Placental pericyte (primary cell): ENCODE data around the gene SPSB3. TPM values are rescaled to one million over a fixed set of nuclear protein-coding genes. Genes with fewer than 3 reads are reported as not detected.

Experiments used
- small RNA-seq: library from RNA; depleted of rRNA; stranded (forward); fragments of <200 nt; gene quantifications from one replicate; pipeline ENCODE3, GENCODE V24; 2012; ENCODE audit warnings: low replicate concordance
- total RNA-seq: library from RNA; depleted of rRNA; stranded (reverse); fragments of >200 nt; gene quantifications from 2 replicates; pipeline ENCODE4 v1.2.3, GENCODE V29; 2012

Gene SPSB3
- 32.2 and 38.1 TPM in 2 replicates for total RNA-seq

GRCh38 chr16:1782408-1783264 lies at the start of gene SPSB3, which contains the start of gene NUBP2:
Gene SPSB3 (minus strand): TSS chr16:1782571. CDS start chr16:1781483, 1,088 bp downstream.
Gene NUBP2 (plus strand): TSS chr16:1782960. CDS start chr16:1783021, 61 bp downstream.

GRCh38 chr16:1826691-1827573 lies 44.6 kb upstream of the SPSB3 start, which contains the start of the genes FAHD1 and HAGH:
Gene FAHD1 (plus strand): TSS chr16:1827206. CDS start chr16:1827239, 33 bp downstream.
Gene HAGH (minus strand): TSS chr16:1826825. CDS start chr16:1826787, 38 bp downstream.

GRCh38 chr16:1793578-1794220 lies 11.3 kb upstream of the SPSB3 start, which contains the start of gene IGFALS:
Gene IGFALS (minus strand): TSS chr16:1793705. CDS start chr16:1793652, 53 bp downstream.

GRCh38 chr16:1772908-1773702 lies 9.3 kb downstream of the SPSB3 start, which contains the start of gene MRPS34:
Gene MRPS34 (minus strand): TSS chr16:1773134. CDS start chr16:1773119, 15 bp downstream.

GRCh38 chr16:1772362-1772907 lies 9.9 kb downstream of the SPSB3 start, which contains the start of gene EME2:
Gene EME2 (plus strand): TSS chr16:1772810. CDS start chr16:1773228, 418 bp downstream.

GRCh38 chr16:1771188-1771863 lies 11.0 kb downstream of the SPSB3 start, which contains the start of gene NME3:
Gene NME3 (minus strand): TSS chr16:1771543. CDS start chr16:1771534, 9 bp downstream.

Small RNA genes within 50 kb of the gene (small RNA-seq; reads per million reads assigned to genes)
- 0.55 reads per million, percentile 22 among the genes with 10 or more reads in this experiment for gene MIR3177

Other genes with a start within 250 kb of the SPSB3 start
- 9.6 and 39.7 TPM in 2 replicates for gene TMEM204, start 248.9 kb downstream of the SPSB3 start, total RNA-seq
- 22.8 and 25.2 TPM in 2 replicates for gene IFT140, start 170.5 kb downstream of the SPSB3 start, total RNA-seq
- 9.8 and 16.0 TPM in 2 replicates for gene CRAMP1, start 170.2 kb downstream of the SPSB3 start, total RNA-seq
- gene JPT2, start 104.3 kb downstream of the SPSB3 start, total RNA-seq = 25.6 and 84.6 TPM in 2 replicates
- 38.7 and 65.4 TPM in 2 replicates for gene MAPK8IP3, start 76.4 kb downstream of the SPSB3 start, total RNA-seq
- gene NME3, start 11.0 kb downstream of the SPSB3 start, total RNA-seq = 24.5 and 42.1 TPM in 2 replicates
- 10.3 and 14.5 TPM in 2 replicates for gene EME2, start 9.8 kb downstream of the SPSB3 start, total RNA-seq
- gene MRPS34, start 9.4 kb downstream of the SPSB3 start, total RNA-seq = 57.6 and 82.5 TPM in 2 replicates
- 78.1 and 96.1 TPM in 2 replicates for gene NUBP2, start 389 bp upstream of the SPSB3 start, total RNA-seq
- under 0.01 TPM in 2 replicates for gene IGFALS, start 11.1 kb upstream of the SPSB3 start, total RNA-seq
- 28.1 and 56.2 TPM in 2 replicates for gene HAGH, start 44.3 kb upstream of the SPSB3 start, total RNA-seq
- 66.3 and 77.3 TPM in 2 replicates for gene FAHD1, start 44.6 kb upstream of the SPSB3 start, total RNA-seq
- not detected in 2 replicates for gene MEIOB, start 89.6 kb upstream of the SPSB3 start, total RNA-seq
- gene HS3ST6, start 135.8 kb upstream of the SPSB3 start, total RNA-seq = not detected in 2 replicates
- gene MSRB1, start 160.6 kb upstream of the SPSB3 start, total RNA-seq = 13.3 and 15.3 TPM in 2 replicates
- gene RPL3L, start 172.1 kb upstream of the SPSB3 start, total RNA-seq = not detected in 2 replicates
- 103 and 191 TPM in 2 replicates for gene NDUFB10, start 177.0 kb upstream of the SPSB3 start, total RNA-seq
- gene RPS2, start 182.3 kb upstream of the SPSB3 start, total RNA-seq = 1,155 and 3,788 TPM in 2 replicates
- gene RNF151, start 184.3 kb upstream of the SPSB3 start, total RNA-seq = 0.43 TPM in 1 of 2 replicates, not detected in the other
- 49.8 and 57.6 TPM in 2 replicates for gene TBL3, start 189.5 kb upstream of the SPSB3 start, total RNA-seq
- 0.44 TPM in 1 of 2 replicates, not detected in the other for gene NOXO1, start 198.9 kb upstream of the SPSB3 start, total RNA-seq
- 14.6 and 15.3 TPM in 2 replicates for gene GFER, start 201.6 kb upstream of the SPSB3 start, total RNA-seq
- gene SYNGR3, start 207.4 kb upstream of the SPSB3 start, total RNA-seq = 0.86 and 5.7 TPM in 2 replicates
- 39.2 and 54.9 TPM in 2 replicates for gene ZNF598, start 227.2 kb upstream of the SPSB3 start, total RNA-seq
- gene NPW, start 237.2 kb upstream of the SPSB3 start, total RNA-seq = 0.22 and 1.0 TPM in 2 replicates
- gene NHERF2, start 244.3 kb upstream of the SPSB3 start, total RNA-seq = 53.2 and 107 TPM in 2 replicates